Activated CD4-positive, alpha-beta T cell treated with anti-CD3 and anti-CD28 coated beads, Interleukin-2, Interleukin-6, amounts not matched to agents 100 ng/mL and 50 ng/mL, durations not matched to agents 16 hours and 8 hours (primary cell): ENCODE data around the gene NOTUM.

Source experiments
- DNase-seq: peaks from one replicate; pipeline ENCODE4 v3.0.0-alpha.2; 2020

NOTUM gene

GRCh38 chr17:81908793-81909192 is 52.2 kb downstream of the NOTUM start:
- DNase-seq: no peak

GRCh38 chr17:81907219-81908145 is 53.5 kb downstream of the NOTUM start:
- DNase-seq: no peak

- DNase-seq: no peak
Observed at GRCh38 chr17:81906476-81907218, 54.3 kb downstream of the NOTUM start.

GRCh38 chr17:81905993-81906392 is 55.0 kb downstream of the NOTUM start:
- DNase-seq: no peak

GRCh38 chr17:81905424-81905875 is 55.5 kb downstream of the NOTUM start:
- no peak for DNase-seq

GRCh38 chr17:81904600-81905423 is 56.2 kb downstream of the NOTUM start:
- no peak for DNase-seq

GRCh38 chr17:81903896-81904599 is 56.9 kb downstream of the NOTUM start:
- no peak for DNase-seq

GRCh38 chr17:81903415-81903831 is 57.6 kb downstream of the NOTUM start:
- no peak for DNase-seq

- no peak for DNase-seq
Observed at GRCh38 chr17:81902653-81903414, 58.2 kb downstream of the NOTUM start.
